Measurements from ENCODE around the gene TSHZ2. TPM values are rescaled to one million over a fixed set of nuclear protein-coding genes. Genes with fewer than 3 reads are reported as not detected.

Gene TSHZ2
- total RNA-seq, 1 donor from 2014 or later: 1.6 TPM

DNA sequence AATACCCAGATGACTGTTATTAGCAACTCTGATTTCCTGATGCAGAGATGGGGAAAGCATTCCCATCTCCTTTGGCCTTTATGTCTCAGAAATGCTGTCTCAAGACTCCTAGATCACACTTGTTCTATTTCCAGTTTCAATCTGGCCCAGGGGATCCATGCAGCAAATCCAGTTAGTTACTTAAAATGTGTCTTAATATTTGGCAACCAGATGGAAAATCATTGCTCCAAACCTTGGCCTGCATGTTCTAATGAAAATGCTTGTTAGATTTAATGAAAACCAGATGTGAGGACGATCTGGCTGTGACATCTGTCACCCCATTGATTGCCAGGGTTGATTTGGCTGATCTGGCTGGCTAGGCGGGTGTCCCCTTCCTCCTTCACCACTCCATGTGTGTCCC, 125.2 kb downstream of the TSHZ2 start:
- TF ChIP-seq, protein P1, sequence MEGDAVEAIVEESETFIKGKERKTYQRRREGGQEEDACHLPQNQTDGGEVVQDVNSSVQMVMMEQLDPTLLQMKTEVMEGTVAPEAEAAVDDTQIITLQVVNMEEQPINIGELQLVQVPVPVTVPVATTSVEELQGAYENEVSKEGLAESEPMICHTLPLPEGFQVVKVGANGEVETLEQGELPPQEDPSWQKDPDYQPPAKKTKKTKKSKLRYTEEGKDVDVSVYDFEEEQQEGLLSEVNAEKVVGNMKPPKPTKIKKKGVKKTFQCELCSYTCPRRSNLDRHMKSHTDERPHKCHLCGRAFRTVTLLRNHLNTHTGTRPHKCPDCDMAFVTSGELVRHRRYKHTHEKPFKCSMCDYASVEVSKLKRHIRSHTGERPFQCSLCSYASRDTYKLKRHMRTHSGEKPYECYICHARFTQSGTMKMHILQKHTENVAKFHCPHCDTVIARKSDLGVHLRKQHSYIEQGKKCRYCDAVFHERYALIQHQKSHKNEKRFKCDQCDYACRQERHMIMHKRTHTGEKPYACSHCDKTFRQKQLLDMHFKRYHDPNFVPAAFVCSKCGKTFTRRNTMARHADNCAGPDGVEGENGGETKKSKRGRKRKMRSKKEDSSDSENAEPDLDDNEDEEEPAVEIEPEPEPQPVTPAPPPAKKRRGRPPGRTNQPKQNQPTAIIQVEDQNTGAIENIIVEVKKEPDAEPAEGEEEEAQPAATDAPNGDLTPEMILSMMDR (IDR thresholded peaks at IDR 0.05; ENCODE audit: insufficient read depth, low read length, severe bottlenecking): no peak
- FAIRE-seq (no peak), DNase-seq (ENCODE audit: low read depth) (no peak)
- no peak overlapping the region for H3K4me3 ChIP-seq (ENCODE audit: low read depth, low read length)
- H3K27me3 ChIP-seq (ENCODE audit: control insufficient read depth, insufficient read depth, low read length): no peaks in the 10 kb centered on the region
- no peaks in the 10 kb centered on the region for H3K36me3 ChIP-seq (ENCODE audit: control insufficient read depth, insufficient read depth, low read length)

DNA sequence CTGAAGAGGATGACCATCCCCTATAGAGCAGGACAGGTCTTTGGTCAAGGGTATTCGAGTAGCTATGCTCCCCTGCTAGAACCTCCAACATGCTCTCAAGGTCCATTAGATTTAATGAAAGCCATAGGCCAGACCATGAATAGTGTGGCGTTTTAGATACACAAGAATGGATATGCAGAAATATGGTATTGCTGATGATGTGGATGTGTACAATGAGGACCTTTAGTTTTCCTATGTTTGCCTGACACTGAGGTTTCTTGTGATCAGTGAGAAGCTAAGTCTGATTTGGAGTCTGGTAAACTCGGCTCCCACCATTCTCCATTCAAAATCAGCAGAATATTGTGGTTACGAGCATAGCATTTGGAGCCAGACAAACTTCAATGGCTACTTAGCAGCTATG, 125.6 kb downstream of the TSHZ2 start:
- Histone ChIP-seq H3K27me3 (ENCODE audit: control insufficient read depth, insufficient read depth, low read length) (no peaks in the 10 kb centered on the region), H3K36me3 (ENCODE audit: control insufficient read depth, insufficient read depth, low read length) (no peaks in the 10 kb centered on the region), H3K4me3 (ENCODE audit: low read depth, low read length) (no peak overlapping the region)
- no peak for DNase-seq (ENCODE audit: low read depth)
- TF ChIP-seq, protein P1 (IDR thresholded peaks at IDR 0.05; ENCODE audit: insufficient read depth, low read length, severe bottlenecking): no peak
- FAIRE-seq: peak; percentile 28

DNA sequence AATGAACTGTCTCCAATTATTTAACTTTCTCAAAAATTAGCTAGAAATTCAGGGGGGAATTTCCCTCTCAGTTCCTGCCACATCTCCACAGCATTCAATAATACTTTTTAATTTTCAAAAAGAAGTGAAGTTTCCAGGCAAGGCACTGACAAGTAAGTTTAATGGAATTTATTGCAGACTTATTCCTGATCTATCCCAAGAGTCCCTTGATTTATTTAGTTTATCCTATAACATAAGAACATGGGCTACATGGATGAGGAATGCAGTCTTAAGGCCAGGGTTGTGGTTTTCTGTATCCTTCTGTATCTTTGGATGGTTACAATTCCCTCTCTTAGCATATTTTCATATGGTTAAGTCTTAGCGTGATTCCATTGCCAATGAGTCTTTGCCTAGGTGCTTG, 126.5 kb downstream of the TSHZ2 start:
- Histone ChIP-seq H3K27me3 (ENCODE audit: control insufficient read depth, insufficient read depth, low read length) (no peaks in the 10 kb centered on the region), H3K4me3 (ENCODE audit: low read depth, low read length) (no peak overlapping the region), H3K36me3 (ENCODE audit: control insufficient read depth, insufficient read depth, low read length) (no peaks in the 10 kb centered on the region)
- FAIRE-seq (no peak), DNase-seq (ENCODE audit: low read depth) (no peak)
- TF ChIP-seq, protein P1 (IDR thresholded peaks at IDR 0.05; ENCODE audit: insufficient read depth, low read length, severe bottlenecking): no peak

DNA sequence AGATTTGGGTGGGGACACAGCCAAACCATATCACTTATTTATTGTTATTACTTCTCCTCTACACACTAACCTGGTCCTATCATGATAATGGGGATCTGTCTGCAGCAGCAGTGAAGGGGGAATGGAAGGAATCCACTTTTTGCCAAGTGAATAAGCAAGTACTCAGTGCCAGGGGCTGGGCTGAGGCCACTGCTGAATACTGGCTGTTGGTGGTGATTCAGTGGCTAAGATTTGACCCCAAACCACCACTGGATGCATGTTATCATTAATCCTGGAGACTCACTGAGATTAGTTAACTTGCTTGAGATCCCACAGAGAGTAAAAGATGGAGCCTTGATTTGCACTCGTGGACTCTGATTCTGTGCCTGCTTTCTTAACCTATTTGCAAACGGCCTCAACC, 127.7 kb downstream of the TSHZ2 start:
- no peaks in the 10 kb centered on the region for H3K27me3 ChIP-seq (ENCODE audit: control insufficient read depth, insufficient read depth, low read length)
- DNase-seq (ENCODE audit: low read depth) (no peak), FAIRE-seq (no peak)
- no peak overlapping the region for H3K4me3 ChIP-seq (ENCODE audit: low read depth, low read length)
- H3K36me3 ChIP-seq (ENCODE audit: control insufficient read depth, insufficient read depth, low read length): no peaks in the 10 kb centered on the region
- TF ChIP-seq, protein P1 (IDR thresholded peaks at IDR 0.05; ENCODE audit: insufficient read depth, low read length, severe bottlenecking): no peak

DNA sequence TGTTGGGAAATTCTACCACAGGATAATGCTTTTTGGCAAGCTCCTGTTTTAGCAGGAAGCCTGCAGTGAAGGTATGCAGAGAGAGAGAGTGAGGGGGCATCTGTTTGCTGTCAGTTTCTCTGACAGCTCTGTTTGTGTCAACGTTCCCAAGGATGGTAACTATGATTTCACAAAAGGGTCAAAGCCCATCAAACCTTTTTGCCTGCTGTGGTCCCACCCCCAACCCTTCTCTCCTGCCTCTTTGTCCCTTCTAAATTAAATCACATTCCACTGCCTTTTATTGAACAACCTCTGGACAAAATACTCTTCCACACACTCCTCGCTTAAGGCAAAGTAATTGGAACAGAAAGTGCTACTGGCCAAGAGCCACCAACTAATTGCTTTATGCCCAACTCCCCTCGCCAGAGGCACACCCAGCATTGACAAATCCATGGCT, 128.3 kb downstream of the TSHZ2 start:
- Histone ChIP-seq H3K36me3 (ENCODE audit: control insufficient read depth, insufficient read depth, low read length) (no peaks in the 10 kb centered on the region), H3K27me3 (ENCODE audit: control insufficient read depth, insufficient read depth, low read length) (no peaks in the 10 kb centered on the region), H3K4me3 (ENCODE audit: low read depth, low read length) (no peak overlapping the region)
- TF ChIP-seq, protein P1 (IDR thresholded peaks at IDR 0.05; ENCODE audit: insufficient read depth, low read length, severe bottlenecking): no peak
- no peak for DNase-seq (ENCODE audit: low read depth)
- FAIRE-seq: no peak

DNA sequence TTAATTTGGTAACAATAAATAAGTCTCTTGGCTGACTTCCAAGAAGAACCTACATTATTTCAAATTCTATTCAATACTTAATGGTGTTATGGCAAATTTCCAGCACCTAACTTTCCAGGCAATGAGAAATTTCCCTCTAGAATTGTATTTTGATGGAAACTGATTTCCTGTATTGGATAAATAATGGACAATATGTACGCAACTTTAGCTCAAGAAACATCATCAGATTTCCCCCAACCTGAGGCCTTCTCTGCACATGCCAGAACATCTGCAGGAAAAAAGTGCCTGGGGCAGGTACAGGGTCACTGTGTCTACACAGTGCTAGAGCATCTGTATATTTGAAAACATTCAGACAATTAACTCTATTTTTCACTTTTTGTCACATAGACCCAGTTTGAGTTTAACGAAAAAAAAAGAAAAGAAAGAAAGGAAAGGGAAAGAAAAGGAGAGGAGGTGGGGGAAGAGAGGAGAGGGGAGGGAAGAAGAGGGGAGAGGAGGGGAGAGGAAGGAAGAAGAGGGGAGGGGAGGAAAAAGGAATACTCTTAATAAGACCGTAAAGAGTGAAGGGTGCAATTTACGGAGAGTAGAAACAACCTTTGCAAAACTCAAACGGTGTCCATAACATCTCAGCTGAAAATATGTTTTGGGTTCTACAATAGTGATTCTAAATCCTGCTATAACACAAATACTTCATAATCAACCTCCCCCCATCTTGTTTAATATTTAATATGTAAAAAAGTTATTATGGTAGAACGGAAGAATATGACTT, 130.0 kb downstream of the TSHZ2 start:
- Histone ChIP-seq H3K27me3 (ENCODE audit: control insufficient read depth, insufficient read depth, low read length) (no peaks in the 10 kb centered on the region), H3K4me3 (ENCODE audit: low read depth, low read length) (no peak overlapping the region), H3K36me3 (ENCODE audit: control insufficient read depth, insufficient read depth, low read length) (no peaks in the 10 kb centered on the region)
- DNase-seq (ENCODE audit: low read depth) (no peak), FAIRE-seq (no peak)
- TF ChIP-seq, protein P1 (IDR thresholded peaks at IDR 0.05; ENCODE audit: insufficient read depth, low read length, severe bottlenecking): no peak
